H1 (cell line): ENCODE data around the gene CBX2. TPM values are rescaled to one million over a fixed set of nuclear protein-coding genes. Genes with fewer than 3 reads are reported as not detected.

Source experiments
- BCL11A ChIP-seq, 2 experiments: IDR thresholded peaks; one replicate each; pipeline ENCODE4 v1.6.1; 2011; ENCODE audit warnings: low read depth in 2 of 2, low read length in 2 of 2, mild to moderate bottlenecking in 2 of 2
- CBX5 ChIP-seq: fragments of 300-800, 300-1000 bp; sonication (generic); IDR thresholded peaks from 2 replicates; pipeline ENCODE4 v1.7.1; 2016; ENCODE audit warnings: antibody characterized with exemption, low read length, low read depth
- CHD1 ChIP-seq: IDR thresholded peaks from 2 replicates; pipeline ENCODE4 v1.6.1; 2012; ENCODE audit warnings: low read depth, low read length, improper control_type of control experiment
- E2F6 ChIP-seq: IDR thresholded peaks from 2 replicates; pipeline ENCODE4 v1.6.1; 2012; ENCODE audit warnings: inconsistent platforms
- EP300 ChIP-seq, 2 experiments: IDR thresholded peaks; 1 replicate in 1 of 2; 2 replicates in 1 of 2; pipeline ENCODE4 v1.6.1; 2011 to 2012; ENCODE audit warnings: low read depth in 2 of 2, low read length in 2 of 2, mild to moderate bottlenecking in 2 of 2, borderline replicate concordance in 1 of 2, inconsistent platforms in 1 of 2, moderate library complexity in 1 of 2
- GABPA ChIP-seq: IDR thresholded peaks from 2 replicates; pipeline ENCODE4 v1.6.1; 2011; ENCODE audit warnings: mild to moderate bottlenecking, low read length, moderate library complexity, borderline replicate concordance; ENCODE audit not compliant: insufficient read depth
- HDAC2 ChIP-seq, 2 experiments: fragments of 300-600 bp in 1 of 2; sonication (generic) in 1 of 2; IDR thresholded peaks; 2 replicates each; pipeline ENCODE4 v1.6.1; 2011 to 2012; ENCODE audit warnings: low read depth in 2 of 2, low read length in 2 of 2, mild to moderate bottlenecking in 2 of 2, moderate library complexity in 2 of 2, borderline replicate concordance in 1 of 2, inconsistent platforms in 1 of 2
- JUN ChIP-seq: IDR thresholded peaks from 2 replicates; pipeline ENCODE4 v1.6.1; 2011; ENCODE audit warnings: low read depth, mild to moderate bottlenecking, improper control_type of control experiment, low read length
- MAFK ChIP-seq: IDR thresholded peaks from 2 replicates; pipeline ENCODE4 v1.6.1; 2012; ENCODE audit warnings: low read depth, mild to moderate bottlenecking, improper control_type of control experiment, low read length
- NANOG ChIP-seq: IDR thresholded peaks from 2 replicates; pipeline ENCODE4 v1.6.1; 2011; ENCODE audit warnings: low read length, low read depth, mild to moderate bottlenecking, inconsistent platforms; ENCODE audit not compliant: insufficient read depth, poor library complexity, severe bottlenecking
- PHF8 ChIP-seq: fragments of 200-600 bp; sonication (generic); conservative IDR thresholded peaks from 2 replicates; pipeline ENCODE4 v1.7.1; 2012; ENCODE audit warnings: low read depth, mild to moderate bottlenecking, inconsistent platforms, low read length, moderate library complexity
- RBBP5 ChIP-seq: IDR thresholded peaks from 2 replicates; pipeline ENCODE4 v1.7.1; 2012; ENCODE audit warnings: low read depth, mild to moderate bottlenecking, inconsistent platforms, low read length, moderate library complexity, borderline replicate concordance
- SIN3A ChIP-seq, 2 experiments: IDR thresholded peaks in 1 of 2; conservative IDR thresholded peaks in 1 of 2; 2 replicates each; pipeline ENCODE4 v1.6.1; 2011 to 2012; ENCODE audit warnings: low read length in 2 of 2, improper control_type of control experiment in 1 of 2, low read depth in 1 of 2, mild to moderate bottlenecking in 1 of 2
- SP2 ChIP-seq: IDR thresholded peaks from 2 replicates; pipeline ENCODE4 v1.6.1; 2012; ENCODE audit warnings: mild to moderate bottlenecking, low read length, inconsistent platforms
- TAF1 ChIP-seq: IDR thresholded peaks from 2 replicates; pipeline ENCODE4 v1.6.1; 2011; ENCODE audit warnings: mild to moderate bottlenecking, low read depth, low read length
- USF2 ChIP-seq: IDR thresholded peaks from 2 replicates; pipeline ENCODE4 v1.6.1; 2011; ENCODE audit warnings: low read length, improper control_type of control experiment
- YY1 ChIP-seq: IDR thresholded peaks from 2 replicates; pipeline ENCODE4 v1.6.1; 2011; ENCODE audit warnings: low read depth, mild to moderate bottlenecking, low read length
- ZNF274 ChIP-seq: IDR thresholded peaks from 2 replicates; pipeline ENCODE4 v1.7.0; 2012; ENCODE audit warnings: low read length, borderline replicate concordance; ENCODE audit errors: extremely low read depth
- polyA plus RNA-seq, 7 experiments: library from polyadenylated mRNA; depleted of rRNA in 3 of 7; stranded (reverse) in 5 of 7; unstranded in 2 of 7; fragments of >200 nt in 5 of 7; fragments of 200-250 nt in 2 of 7; gene quantifications; 1 replicate in 5 of 7; 2 replicates in 1 of 7; 4 replicates in 1 of 7; pipeline versions ENCODE4 v1.2.1 to v1.2.3, GENCODE V29; 2011 to 2013; ENCODE audit warnings: missing spikeins in 2 of 7, mixed read lengths in 2 of 7
- total RNA-seq: library from RNA; stranded (reverse); fragmentation: NEBNext Ultra II Directional; extraction: Animal tissue kit (Norgen Biotek cat#: 25700); gene quantifications from 2 replicates; pipeline ENCODE4 v1.2.1, GENCODE V29; 2021
- TF ChIP-seq, protein P1 (sequence below): IDR thresholded peaks from 2 replicates; pipeline ENCODE4 v1.6.1; 2012; ENCODE audit warnings: low read length, inconsistent platforms

The CBX2 gene
- total and polyA plus RNA-seq, 2 of the 8 experiments (the other 6 are each of a cell fraction or from before 2014, with no cell fraction given): 64.3 to 83.9 TPM

DNA sequence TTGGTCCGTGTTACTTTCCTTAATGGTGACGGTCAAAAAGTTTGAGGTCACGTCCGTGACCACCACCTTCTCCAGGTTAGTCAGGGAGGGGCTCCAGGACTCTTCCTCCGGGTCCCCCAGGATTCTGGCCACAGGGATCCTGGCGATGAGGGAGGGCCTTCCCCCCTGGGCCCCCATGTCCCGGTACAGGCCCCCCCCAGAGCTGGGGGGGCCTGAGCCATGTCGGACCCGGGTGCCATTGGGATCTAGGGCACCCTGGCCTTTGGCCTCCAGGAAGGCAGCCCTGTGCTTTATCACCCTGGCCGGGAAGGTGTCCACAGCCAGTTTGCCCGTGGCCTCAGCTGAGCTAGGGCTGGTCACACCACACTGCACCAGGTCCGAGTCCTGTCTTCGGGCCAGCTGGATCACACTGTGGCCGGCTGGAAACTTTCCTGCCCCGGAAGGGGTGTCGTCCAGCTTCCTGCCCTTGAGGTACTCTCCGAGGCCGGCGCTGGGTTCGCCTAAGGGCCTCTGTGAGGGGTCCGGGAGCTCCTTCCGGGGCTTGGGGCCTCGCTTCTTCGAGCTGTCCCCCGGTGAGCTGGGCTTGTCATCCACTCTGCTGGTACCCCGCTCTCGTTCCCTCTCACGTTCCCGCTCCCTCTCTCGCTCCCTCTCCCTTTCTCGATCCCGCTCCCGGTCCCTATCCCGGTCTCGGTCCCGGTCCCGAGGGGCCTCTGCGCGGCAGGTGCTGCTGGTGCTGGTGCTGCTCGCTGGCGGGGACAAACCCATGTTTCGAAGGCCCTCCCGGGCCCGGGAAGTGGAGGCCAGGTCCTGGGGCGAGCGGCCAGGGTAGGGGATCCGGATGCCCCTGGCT is 16.9 kb downstream of the CBX2 start (continued):
- TF ChIP-seq, protein P1, sequence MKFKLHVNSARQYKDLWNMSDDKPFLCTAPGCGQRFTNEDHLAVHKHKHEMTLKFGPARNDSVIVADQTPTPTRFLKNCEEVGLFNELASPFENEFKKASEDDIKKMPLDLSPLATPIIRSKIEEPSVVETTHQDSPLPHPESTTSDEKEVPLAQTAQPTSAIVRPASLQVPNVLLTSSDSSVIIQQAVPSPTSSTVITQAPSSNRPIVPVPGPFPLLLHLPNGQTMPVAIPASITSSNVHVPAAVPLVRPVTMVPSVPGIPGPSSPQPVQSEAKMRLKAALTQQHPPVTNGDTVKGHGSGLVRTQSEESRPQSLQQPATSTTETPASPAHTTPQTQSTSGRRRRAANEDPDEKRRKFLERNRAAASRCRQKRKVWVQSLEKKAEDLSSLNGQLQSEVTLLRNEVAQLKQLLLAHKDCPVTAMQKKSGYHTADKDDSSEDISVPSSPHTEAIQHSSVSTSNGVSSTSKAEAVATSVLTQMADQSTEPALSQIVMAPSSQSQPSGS: no peak
- TF ChIP-seq YY1 (no peak), MAFK (no peak), RBBP5 (peak; percentile 41; the same call in 1 of the 2 replicates), E2F6 (peak; percentile 25; the same call in 1 of the 2 replicates), BCL11A (IDR thresholded peaks at IDR 0.05; ENCODE audit: low read depth in 2 of 2, low read length in 2 of 2) (no peak), SIN3A (conservative IDR thresholded peaks at IDR 0.05 in 1 of 2, IDR thresholded peaks at IDR 0.05 in 1 of 2; ENCODE audit: low read depth in 1 of 2, low read length in 2 of 2) (no peak), JUN (no peak), GABPA (no peak), HDAC2 (IDR thresholded peaks at IDR 0.05; ENCODE audit: borderline replicate concordance in 1 of 2, low read depth in 2 of 2, low read length in 2 of 2) (no peak), SP2 (no peak), TAF1 (no peak), USF2 (no peak), CHD1 (no peak), CBX5 (no peak), NANOG (no peak), EP300 (IDR thresholded peaks at IDR 0.05; ENCODE audit: borderline replicate concordance in 1 of 2, low read depth in 2 of 2, low read length in 2 of 2) (no peak), PHF8 (no peak), ZNF274 (no peak)
